NCI-H748 treated with DMSO at 0.1 percent for 48 hours (cell line): Measurements from ENCODE around the gene CHST7.
"Not testable (repeated sequence)": the region's sequence is repeated elsewhere in the genome, so short reads cannot be mapped to it uniquely, and the experiment has no call there.

Experiments
- DNase-seq: peaks from one replicate; lab custom pipeline; 2025; lab: John Stamatoyannopoulos, UW

The CHST7 gene, protein sequence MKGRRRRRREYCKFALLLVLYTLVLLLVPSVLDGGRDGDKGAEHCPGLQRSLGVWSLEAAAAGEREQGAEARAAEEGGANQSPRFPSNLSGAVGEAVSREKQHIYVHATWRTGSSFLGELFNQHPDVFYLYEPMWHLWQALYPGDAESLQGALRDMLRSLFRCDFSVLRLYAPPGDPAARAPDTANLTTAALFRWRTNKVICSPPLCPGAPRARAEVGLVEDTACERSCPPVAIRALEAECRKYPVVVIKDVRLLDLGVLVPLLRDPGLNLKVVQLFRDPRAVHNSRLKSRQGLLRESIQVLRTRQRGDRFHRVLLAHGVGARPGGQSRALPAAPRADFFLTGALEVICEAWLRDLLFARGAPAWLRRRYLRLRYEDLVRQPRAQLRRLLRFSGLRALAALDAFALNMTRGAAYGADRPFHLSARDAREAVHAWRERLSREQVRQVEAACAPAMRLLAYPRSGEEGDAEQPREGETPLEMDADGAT

DNA sequence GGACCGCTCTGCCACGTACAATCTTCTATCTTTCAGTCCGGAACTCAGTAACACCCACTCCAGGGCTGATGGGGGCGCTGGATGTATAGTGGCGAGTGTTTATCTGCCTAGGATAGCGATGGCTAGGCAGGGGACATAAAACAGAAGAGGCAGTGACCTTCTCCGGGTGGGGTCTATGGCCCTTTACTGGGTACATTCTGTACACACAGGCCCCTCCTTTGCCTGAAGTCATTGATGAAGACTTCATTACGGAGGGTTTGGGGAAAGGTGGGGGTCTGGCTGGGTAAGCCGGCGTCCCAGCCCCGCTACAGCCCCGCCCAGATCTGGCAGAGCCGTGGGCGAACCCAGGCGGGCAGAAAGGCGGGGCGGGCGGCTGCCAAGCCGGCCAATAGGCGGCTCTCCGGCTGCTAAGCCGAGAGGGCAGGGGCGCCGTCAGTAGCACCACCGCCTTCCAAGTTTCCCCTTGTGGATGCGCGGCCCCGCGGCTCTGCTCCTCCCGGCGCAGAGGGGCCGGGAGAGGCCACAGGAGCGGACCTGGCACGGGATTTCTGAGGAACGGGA, at the start of gene CHST7:
TSS of gene CHST7 (plus strand) at position 435 of the 561 bp plus-strand sequence. CDS start 167 bp downstream, outside the sequence.
- peak; percentile 69 for DNase-seq

DNA sequence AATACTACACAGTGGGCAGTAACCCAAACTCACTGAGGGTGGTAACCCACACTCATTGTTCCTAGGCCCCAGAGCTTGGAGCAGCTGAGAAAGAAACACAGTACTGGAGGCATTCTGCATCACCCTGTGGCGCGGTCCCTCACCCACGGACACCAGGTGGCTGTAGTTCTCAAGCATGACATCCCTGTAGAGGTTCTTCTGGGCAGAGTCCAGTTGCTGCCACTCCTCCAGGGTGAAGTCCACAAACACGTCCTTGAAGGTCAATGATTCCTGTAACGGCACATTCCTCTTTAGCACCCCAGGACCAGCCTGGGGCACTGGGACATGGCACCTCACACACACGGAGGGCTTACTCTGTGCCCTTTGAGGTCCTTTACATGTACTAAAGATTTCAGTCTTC, 44.9 kb upstream of the CHST7 start:
- not testable (repeated sequence) for DNase-seq

DNA sequence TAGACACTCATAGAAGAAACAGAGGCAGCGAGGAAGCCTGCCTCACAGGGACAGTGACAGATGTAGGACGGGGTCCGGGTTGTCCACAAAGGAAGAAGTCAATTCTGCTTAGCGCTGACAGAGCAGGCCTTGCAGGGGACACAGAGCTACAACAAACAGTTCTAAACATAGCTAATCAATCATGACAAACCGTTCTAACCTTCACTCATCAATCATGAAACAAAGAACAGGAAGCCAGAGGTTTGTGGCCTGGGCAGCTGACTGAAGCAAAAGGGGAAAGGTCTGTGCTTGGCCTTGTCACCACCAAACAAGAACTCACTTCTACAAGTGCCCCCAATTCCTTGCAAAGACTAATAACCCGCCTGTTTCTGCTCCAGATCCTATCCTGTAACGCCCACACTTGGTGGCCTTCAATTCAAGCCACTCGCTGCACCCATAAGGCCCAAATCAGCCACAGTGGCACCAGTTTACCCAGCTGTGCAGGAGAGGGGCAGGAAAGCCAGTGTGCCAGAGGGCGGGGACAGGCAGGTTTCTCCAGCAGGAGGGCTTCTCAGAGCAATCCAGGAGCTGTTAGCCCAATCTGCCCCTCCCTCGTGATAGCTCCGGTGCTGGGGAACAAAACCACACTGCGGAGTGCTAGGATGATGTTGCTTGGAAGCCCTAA, 43.7 kb upstream of the CHST7 start:
- DNase-seq = not testable (repeated sequence)

DNA sequence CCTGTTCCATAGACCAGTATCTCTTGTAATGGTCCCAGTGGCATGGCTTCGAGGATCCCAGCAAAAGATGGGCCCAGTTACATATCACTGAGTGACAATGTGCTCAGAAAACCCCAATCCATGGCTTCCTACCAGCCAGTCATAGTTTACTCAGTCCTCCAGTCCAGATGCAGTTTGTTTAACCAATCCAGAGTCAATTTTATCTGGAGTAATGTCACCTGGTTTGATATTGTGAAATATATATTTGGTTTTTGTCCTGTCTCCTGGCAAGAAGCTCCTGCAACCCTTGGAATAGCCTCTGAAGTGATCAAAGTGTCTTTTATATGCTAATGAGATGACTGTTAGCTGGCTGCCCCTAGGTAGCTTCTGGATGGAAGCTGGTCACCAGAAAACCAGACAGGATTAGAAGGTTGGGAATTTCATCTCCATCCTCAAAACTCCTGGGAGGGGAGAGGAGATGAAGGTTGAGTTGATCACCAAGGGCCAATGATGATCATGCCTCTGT, 43.1 kb upstream of the CHST7 start:
- not testable (repeated sequence) for DNase-seq

DNA sequence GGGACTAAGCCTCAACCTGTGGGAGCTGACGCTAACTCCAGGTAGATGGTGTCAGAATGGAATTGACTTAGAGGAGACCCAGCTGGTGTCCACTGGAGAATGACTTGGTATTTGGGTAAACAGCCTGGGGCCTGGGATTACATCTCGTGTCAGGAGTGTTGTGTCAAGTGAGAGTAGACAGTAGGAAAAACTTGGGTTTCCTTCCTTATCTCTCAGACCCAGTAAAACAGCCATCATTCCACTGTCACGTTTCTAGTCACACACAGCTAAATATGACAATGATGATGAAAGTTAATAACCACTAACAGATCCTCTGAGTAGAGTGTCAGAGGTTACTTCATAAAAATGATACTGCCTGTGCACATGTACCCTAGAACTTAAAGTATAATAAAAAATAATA, 42.1 kb upstream of the CHST7 start:
- DNase-seq = no peak

DNA sequence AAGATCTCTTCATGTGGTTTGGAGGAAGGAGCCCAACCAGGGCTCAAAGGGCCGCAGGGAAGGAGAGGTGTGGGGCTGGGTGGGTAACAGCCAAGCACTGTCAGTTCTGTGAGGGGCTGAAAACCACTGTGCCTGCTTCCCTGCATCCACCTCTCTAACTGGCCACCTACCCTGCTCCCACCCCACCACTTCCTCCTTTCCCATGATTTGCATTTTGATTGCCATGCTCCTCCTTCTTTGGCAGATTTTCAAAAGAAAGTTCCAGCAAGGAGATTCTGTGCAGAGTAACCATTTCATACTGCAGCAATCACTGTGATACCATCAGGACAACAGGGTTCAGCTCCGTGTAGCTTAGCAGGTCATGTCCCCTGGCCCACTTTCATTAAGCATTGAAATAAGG, 30.1 kb upstream of the CHST7 start:
- no peak for DNase-seq

DNA sequence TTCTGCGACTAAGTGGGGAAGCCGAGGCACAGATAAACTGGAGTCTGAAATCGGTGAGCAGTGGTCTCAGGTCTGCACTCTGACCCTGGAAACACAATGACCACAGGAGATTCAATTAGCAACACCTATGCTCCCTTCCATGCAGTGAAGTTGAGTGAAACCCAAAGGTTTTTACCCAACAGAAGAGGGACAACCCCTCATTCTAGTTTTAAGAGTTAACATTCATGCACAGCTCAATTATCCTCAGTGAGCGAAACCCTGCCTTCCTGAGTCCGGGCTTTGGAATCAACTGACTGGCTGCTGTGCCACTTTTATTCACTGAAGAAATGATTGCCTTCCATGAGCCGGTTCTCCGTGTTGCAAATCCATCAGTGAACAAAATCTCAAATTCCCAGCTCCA, 29.0 kb upstream of the CHST7 start:
- DNase-seq = not testable (repeated sequence)

DNA sequence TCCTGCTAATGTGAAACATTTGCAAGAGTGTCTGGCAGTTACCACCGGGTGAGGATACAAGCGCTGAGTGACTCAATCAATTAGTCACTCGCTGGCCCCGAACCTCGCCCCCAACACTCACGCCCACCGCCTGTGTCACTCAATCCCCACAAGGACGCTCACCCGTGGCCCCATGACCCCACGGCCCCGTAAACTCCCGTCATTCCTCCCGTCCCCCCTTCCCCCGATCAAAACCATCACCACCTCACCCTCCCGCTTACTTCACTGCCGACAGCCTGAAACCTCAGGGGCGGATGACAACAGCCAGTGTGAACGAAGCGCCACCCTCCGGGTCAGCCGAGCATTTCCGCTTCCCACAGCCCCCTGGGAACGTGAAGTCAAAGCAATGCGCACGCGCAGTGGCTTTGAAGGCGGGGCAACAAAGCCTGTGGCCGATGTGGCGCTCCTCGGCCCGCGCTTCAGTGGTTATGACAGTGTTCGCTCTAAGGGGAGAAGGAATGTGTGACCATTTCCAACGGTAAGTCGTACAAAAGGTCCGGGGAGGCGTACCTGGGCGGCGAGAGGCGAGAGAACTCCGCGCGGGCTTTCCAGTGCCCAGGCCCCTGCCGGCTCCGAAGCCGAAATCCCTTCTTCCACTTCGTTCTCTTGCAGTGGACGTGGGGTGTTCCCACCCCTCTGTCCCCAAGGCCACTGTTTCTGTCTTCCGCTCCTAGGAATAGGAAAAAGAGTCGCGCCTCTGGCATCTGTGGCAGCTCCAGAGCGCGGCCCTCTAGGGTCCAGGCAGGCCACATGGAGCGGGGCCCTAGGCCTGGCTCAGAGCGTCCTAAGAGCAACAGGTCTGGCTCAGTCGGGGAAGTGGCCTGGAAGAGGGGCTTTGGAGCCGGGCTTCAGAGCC, 28.2 kb upstream of the CHST7 start, which contains the start of gene ZNF674:
TSS of gene ZNF674 (minus strand) at position 311 of the 895 bp plus-strand sequence. CDS start 3,334 bp downstream, outside the sequence.
- DNase-seq = peak; percentile 72

DNA sequence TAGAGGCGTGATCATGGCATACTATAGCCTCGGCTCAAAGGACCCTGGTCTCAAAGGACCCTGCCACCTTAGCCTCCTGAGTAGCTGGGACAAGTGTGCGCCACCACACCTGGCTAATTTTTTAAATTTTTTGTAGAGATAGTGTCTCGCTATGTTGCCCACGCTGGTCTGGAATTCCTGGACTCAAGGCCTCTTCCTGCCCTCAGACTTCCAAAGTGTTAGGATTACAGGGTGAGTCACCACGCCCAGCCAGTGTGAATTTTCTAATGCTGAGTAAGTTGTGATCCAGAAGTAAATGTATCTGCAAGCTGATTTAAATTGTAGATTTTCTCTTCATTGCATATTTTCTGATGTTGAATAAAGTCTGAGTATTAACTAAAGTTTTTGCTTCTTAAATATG, 25.7 kb upstream of the CHST7 start:
- no peak for DNase-seq

DNA sequence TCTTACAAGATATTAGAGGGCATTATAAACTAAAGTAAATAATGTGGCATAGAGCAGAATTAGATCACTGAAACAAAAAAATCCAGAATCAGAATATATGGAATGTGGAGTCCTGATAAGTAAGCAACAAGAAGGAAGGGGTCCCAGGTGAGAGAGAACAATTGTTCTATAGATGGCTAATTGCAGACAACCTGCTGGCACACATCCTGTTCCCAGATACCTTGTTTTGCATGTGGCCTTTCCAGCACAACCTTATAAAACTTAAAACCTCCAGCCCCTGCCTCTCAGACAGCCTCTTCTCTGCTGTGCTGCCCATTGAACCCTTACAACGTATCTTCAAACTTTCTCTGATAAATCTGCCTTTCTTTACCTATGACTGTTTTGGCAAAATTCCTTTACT, 23.7 kb upstream of the CHST7 start:
- DNase-seq = no peak

DNA sequence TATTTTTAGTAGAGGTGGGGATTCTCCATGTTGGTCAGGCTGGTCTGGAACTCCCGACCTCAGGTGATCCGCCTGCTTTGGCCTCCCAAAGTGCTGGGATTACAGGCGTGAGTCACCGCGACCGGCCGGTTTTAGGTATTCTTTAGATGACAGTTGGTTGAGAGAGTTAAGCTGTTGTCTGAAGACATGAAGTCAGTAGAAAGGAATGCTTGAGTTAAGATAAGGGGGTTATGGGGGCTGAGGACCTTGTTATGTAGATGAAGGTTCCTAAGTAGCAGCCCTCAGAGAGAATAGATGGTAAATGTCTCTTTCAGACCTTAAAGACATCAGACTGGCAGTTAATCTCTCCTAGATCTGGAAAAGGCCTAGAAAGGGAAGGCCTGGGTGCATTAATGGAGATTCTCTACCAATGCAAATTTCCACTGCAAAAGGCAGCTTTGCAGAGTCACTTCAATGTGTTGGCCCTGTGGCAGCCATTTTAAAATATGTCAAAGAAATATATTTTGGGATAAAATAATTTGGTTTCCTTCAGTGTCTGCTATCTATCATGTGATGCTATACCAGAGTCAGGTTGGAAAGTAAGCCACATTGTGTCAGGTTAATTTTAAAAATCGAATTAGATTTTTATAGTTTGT, 22.0 kb upstream of the CHST7 start:
- no peak for DNase-seq

DNA sequence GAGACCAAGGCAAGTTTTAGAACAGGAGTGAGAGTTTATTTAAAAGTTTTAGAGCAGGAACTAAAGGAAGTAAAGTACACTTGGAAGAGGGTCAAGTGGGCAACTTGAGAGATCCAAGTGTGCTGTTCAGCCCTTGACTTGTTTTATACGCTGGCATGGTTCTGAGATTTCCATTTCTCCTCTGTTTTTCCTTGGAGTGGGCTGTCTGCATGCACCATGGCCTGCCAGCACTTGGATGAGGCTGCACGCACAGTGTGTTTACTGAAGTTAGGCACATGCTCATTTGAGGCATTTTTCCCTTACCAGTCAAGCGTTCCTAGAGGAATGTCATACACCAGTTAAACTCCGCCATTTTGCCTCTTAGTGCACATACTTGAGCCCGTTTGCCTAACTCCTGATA, 19.6 kb upstream of the CHST7 start:
- DNase-seq = no peak

DNA sequence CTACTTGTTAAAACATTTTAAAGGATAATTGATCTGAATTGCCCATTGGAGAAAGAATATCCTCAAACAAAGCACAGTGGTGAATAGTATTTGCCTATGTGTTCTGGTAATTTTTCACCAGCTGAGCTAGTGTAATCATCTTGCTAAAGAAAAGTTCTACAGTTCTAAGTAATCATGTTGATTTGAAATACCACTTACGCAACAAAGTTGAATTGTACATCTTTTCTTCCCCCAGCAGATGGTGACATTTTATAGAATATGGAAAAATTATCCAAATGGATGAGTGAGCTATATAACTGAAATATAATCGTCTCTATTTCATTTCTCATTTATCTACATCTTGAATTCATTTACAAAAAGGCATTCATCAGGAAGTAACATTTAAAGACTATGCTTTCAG, 18.6 kb upstream of the CHST7 start:
- no peak for DNase-seq

DNA sequence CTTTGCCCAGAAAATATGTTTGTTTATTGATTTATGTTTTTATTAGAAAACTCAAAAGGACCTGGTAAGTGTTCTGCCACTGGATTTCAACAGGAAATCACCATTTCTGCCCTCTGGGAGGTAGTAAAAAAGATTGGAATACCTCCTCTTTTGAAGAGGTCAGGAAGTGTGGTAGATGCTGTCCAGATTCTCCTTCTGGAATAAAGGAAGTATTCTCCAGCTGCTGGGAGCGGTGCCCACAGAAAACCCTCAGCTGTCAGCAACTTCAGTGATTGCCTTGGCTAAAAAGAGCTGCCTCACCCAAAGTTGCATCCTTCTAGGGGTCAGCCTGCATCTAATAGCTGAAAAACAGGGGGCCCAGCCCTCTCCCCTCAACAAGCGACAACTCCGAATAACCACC, 14.5 kb upstream of the CHST7 start:
- DNase-seq = no peak

DNA sequence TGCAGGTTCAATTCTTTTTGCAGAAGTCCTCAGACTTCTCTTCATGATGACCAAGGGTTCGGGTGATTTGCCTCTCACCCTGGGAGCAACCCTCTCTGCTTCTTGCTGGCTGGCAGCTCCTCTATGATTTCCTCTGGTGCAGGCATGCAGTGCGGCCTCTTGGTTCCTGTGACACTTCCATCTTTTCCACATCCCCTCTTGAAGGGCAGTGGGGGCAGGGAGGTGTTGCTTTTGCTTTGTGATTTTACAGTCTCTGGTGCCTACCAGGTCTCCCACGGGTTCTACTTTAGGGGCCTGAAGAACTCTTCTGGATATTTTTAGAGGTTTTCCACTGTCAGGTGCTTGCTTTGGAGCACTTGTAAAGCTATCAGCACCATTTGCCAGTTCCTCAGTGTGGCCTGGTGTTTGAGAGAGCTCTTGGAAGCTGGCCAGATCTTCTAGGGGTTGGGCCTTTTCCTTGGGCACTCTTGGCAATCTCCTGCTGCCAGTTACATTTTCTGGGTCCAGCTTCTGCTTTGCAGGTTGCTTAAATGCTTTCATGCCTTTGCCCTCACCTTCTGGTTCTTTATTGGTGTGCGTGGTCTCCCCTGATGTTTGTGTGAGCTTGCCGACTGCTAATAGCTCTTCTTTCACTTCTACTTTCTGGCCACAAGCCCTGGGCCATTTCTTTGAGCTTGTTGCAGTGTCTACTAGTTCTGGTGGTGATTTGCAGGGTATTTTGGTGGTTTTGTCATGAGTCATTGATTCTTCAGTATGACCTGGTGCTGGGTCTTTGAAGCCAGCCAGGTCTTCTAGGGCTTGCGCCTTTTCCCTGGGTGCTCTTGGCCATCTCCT, 11.5 kb upstream of the CHST7 start:
- no peak for DNase-seq

DNA sequence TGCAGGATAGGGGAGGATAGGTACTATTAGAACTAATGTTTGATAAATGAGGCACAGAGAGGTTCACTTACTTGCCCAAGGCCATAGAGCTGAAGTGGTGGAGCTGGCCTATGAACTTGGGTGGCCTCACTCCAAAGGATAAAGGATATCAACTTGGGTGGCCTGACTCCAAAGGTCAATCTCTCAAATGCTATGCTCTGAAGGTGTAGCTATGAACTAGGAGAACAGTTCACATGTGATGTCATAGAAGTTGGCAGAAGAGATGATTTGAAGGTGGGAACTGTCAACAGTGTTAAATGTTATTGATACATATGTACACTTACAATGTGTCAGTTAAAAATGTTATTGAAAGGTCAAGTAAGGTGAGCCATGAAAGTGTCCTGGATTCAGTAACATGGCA, 6.2 kb upstream of the CHST7 start:
- no peak for DNase-seq

DNA sequence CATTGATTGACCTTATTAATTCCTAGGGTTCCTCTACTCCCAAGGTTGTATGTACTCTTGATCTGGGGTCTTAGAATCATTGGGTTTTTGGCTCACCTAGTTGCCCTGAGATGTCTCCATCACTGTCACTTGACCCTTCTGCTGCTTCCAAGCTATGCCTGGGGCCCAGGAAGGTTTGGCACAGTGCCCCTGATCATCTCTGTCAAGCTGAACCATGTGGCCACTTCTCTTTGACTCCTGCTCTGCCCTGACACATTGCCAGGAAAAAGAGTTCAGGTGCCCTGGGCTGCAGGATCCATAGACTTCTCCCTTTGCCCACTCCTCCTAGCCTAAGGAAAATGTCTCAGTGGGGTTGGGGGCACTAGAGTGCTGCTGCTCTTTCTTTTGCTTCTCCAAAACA, 3.9 kb upstream of the CHST7 start:
- DNase-seq = no peak

DNA sequence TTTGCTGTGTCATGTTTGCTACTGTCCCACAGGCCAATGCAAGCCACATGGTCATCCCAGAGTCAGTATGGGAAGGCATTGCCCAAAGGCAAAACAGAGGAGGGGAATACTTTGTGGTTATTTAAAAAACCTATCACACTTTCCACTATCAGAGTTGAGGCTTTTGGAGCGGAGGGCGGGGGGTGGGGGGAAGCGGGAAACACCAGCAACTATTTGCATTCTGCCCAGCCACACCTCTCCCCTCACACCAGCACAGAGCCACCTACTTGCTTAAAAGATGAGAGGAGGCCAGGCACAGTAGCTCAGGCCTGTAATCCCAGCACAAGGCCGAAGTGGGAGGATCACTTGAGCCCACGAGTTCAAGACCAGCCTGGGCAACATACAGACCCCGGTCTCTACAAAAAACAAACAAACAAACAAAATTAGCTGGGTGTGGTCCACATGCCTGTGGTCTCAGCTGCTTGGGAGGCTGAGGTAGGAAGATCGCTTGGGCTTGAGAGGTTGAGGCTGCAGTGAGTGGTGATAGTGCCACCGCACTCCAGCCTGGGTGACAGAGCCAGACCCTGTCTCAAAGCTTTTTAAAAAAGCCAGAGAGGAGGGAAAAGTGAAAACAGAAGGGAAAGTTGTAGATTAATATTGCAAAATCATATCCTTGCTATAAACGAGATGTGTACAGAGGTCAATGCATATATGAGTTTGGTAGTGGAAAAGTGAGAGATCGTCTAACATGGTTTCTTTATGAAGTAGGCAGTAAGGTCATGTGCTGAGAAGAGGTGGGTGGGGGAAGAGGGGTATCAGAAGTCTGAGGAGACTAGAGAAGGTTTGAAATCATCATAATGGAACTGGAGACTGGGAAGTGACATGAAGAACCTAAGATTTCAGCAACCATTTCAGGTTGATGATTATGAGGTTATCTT, 1.9 kb upstream of the CHST7 start:
- DNase-seq = no peak

DNA sequence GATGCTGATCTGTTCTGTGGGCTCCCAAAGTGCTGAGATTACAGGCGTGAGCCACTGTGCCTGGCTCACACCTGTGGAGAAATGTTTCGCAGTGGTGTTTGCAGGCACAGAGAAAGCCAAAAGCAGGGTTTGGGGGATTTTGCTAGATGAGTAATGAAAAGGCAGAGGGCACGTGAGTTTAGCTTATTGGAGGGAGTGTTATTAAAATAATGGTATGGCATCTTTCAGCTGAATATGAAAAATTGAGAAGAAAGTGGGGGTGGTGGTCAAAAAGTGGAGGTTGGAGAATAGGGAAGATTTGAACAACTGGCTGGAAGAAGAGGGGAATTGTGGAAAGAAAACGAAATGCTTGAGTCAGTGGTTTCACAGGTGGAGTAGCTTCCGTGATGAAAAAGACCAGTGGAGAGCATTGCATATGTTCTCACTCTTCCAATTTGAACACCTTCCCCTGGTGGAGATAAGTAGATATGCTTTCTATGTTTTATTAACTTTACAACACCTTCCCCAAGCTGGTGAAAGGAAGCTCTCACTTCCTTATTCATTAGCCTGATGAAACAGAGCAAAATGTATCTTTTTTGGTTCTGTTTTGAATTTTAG, 1.1 kb upstream of the CHST7 start:
- no peak for DNase-seq
